Measurements from ENCODE around the gene STPG3.
"Not testable (repeated sequence)": the region's sequence is repeated elsewhere in the genome, so short reads cannot be mapped to it uniquely, and the experiment has no call there.

STPG3 gene

GRCh38 chr9:137253717-137254623 lies 2.9 kb downstream of the STPG3 start:
- 56% methylated on average over 21 of the region's 21 CpGs for WGBS
- H3K36me3 ChIP-seq (ENCODE audit: insufficient read depth, low read length), result peaks cover 20% of the 10 kb centered on the region
- H3K9ac ChIP-seq (ENCODE audit: low read depth, low read length), result peak overlapping the region; percentile 84; the same call in 1 of the 2 replicates
- no peak overlapping the region for H3K27ac ChIP-seq (ENCODE audit: low read depth, low read length)
- no peaks in the 10 kb centered on the region for H3K9me3 ChIP-seq (ENCODE audit: insufficient read depth, low read depth, low read length)
- H3K4me3 ChIP-seq (ENCODE audit: low read length), result peak overlapping the region; percentile 93
- H3K27me3 ChIP-seq (ENCODE audit: insufficient read depth, low read length), result no peaks in the 10 kb centered on the region; the same call in 1 of the 2 replicates
- H3K4me1 ChIP-seq (ENCODE audit: insufficient read depth, low read length), result peaks cover 5% of the 10 kb centered on the region; the same call in 1 of the 2 replicates

GRCh38 chr9:137254624-137255447 lies 3.8 kb downstream of the STPG3 start, which contains the start of gene NELFB:
Gene NELFB (plus strand): TSS chr9:137255327.
- peak within 1 kb of the TSS; percentile 45; the same call in 1 of the 2 replicates for H3K27ac ChIP-seq (ENCODE audit: low read depth, low read length)
- no peaks in the 10 kb centered on the region for H3K9me3 ChIP-seq (ENCODE audit: insufficient read depth, low read depth, low read length)
- peak within 1 kb of the TSS; percentile 93 for H3K4me3 ChIP-seq (ENCODE audit: low read length)
- peaks cover 5% of the 10 kb centered on the region; the same call in 1 of the 2 replicates for H3K4me1 ChIP-seq (ENCODE audit: insufficient read depth, low read length)
- peaks cover 25% of the 10 kb centered on the region for H3K36me3 ChIP-seq (ENCODE audit: insufficient read depth, low read length)
- peak within 1 kb of the TSS; percentile 88 for H3K9ac ChIP-seq (ENCODE audit: low read depth, low read length)
- H3K27me3 ChIP-seq (ENCODE audit: insufficient read depth, low read length), result no peaks in the 10 kb centered on the region; the same call in 1 of the 2 replicates
- WGBS, result 1% methylated on average over 105 of the region's 105 CpGs

- H3K27ac ChIP-seq (ENCODE audit: low read depth, low read length), result 0 out of 2 replicates have a peak overlapping the region, but pooled peaks have one; percentile 45
- H3K4me1 ChIP-seq (ENCODE audit: insufficient read depth, low read length), result peaks cover 5% of the 10 kb centered on the region; the same call in 1 of the 2 replicates
- no peaks in the 10 kb centered on the region for H3K27me3 ChIP-seq (ENCODE audit: insufficient read depth, low read length)
- H3K9ac ChIP-seq (ENCODE audit: low read depth, low read length), result peak overlapping the region; percentile 88
- 4% methylated on average over 51 of the region's 51 CpGs for WGBS
- no peaks in the 10 kb centered on the region for H3K9me3 ChIP-seq (ENCODE audit: insufficient read depth, low read depth, low read length)
- peak overlapping the region; percentile 93 for H3K4me3 ChIP-seq (ENCODE audit: low read length)
- peaks cover 25% of the 10 kb centered on the region for H3K36me3 ChIP-seq (ENCODE audit: insufficient read depth, low read length)
Observed at GRCh38 chr9:137255448-137256114, 4.5 kb downstream of the STPG3 start.

- Histone ChIP-seq H3K4me1 (ENCODE audit: insufficient read depth, low read length) (peaks cover 5% of the 10 kb centered on the region; the same call in 1 of the 2 replicates), H3K36me3 (ENCODE audit: insufficient read depth, low read length) (peaks cover 25% of the 10 kb centered on the region), H3K9me3 (ENCODE audit: insufficient read depth, low read depth, low read length) (no peaks in the 10 kb centered on the region), H3K4me3 (ENCODE audit: low read length) (peak overlapping the region; percentile 93), H3K27me3 (ENCODE audit: insufficient read depth, low read length) (no peaks in the 10 kb centered on the region), H3K27ac (ENCODE audit: low read depth, low read length) (no peak overlapping the region), H3K9ac (ENCODE audit: low read depth, low read length) (no peak overlapping the region)
- WGBS, result 93% methylated on average over 15 of the region's 15 CpGs
Observed at GRCh38 chr9:137256362-137256761, 5.3 kb downstream of the STPG3 start.

- Histone ChIP-seq H3K27ac (ENCODE audit: low read depth, low read length) (no peak overlapping the region), H3K27me3 (ENCODE audit: insufficient read depth, low read length) (no peaks in the 10 kb centered on the region), H3K9ac (ENCODE audit: low read depth, low read length) (no peak overlapping the region), H3K36me3 (ENCODE audit: insufficient read depth, low read length) (peaks cover 25% of the 10 kb centered on the region), H3K9me3 (ENCODE audit: insufficient read depth, low read depth, low read length) (no peaks in the 10 kb centered on the region), H3K4me3 (ENCODE audit: low read length) (0 out of 2 replicates have a peak overlapping the region, but pooled peaks have one; percentile 93), H3K4me1 (ENCODE audit: insufficient read depth, low read length) (peaks cover 5% of the 10 kb centered on the region; the same call in 1 of the 2 replicates)
- 95% methylated on average over 15 of the region's 15 CpGs for WGBS
Observed at GRCh38 chr9:137256856-137257255, 5.8 kb downstream of the STPG3 start.

GRCh38 chr9:137262173-137262908 lies 11.3 kb downstream of the STPG3 start:
- WGBS, result 38% methylated on average over 12 of the region's 15 CpGs
- H3K9me3 ChIP-seq (ENCODE audit: insufficient read depth, low read depth, low read length); H3K9ac ChIP-seq (ENCODE audit: low read depth, low read length); H3K27me3 ChIP-seq (ENCODE audit: insufficient read depth, low read length); H3K27ac ChIP-seq (ENCODE audit: low read depth, low read length); H3K4me1 ChIP-seq (ENCODE audit: insufficient read depth, low read length); H3K4me3 ChIP-seq (ENCODE audit: low read length): not testable (repeated sequence)
- peaks cover 49% of the 10 kb centered on the region for H3K36me3 ChIP-seq (ENCODE audit: insufficient read depth, low read length)

GRCh38 chr9:137262909-137263285 lies 11.8 kb downstream of the STPG3 start:
- Histone ChIP-seq H3K36me3 (ENCODE audit: insufficient read depth, low read length) (peaks cover 52% of the 10 kb centered on the region), H3K27ac (ENCODE audit: low read depth, low read length) (no peak overlapping the region), H3K4me3 (ENCODE audit: low read length) (no peak overlapping the region), H3K9me3 (ENCODE audit: insufficient read depth, low read depth, low read length) (no peaks in the 10 kb centered on the region), H3K4me1 (ENCODE audit: insufficient read depth, low read length) (no peaks in the 10 kb centered on the region), H3K27me3 (ENCODE audit: insufficient read depth, low read length) (no peaks in the 10 kb centered on the region), H3K9ac (ENCODE audit: low read depth, low read length) (no peak overlapping the region)
- 92% methylated on average over 24 of the region's 24 CpGs for WGBS

GRCh38 chr9:137263506-137263905 lies 12.4 kb downstream of the STPG3 start:
- WGBS, result 87% methylated on average over 10 of the region's 10 CpGs
- Histone ChIP-seq H3K4me3 (ENCODE audit: low read length) (no peak overlapping the region), H3K4me1 (ENCODE audit: insufficient read depth, low read length) (no peaks in the 10 kb centered on the region), H3K36me3 (ENCODE audit: insufficient read depth, low read length) (peaks cover 50% of the 10 kb centered on the region), H3K27ac (ENCODE audit: low read depth, low read length) (no peak overlapping the region), H3K9me3 (ENCODE audit: insufficient read depth, low read depth, low read length) (no peaks in the 10 kb centered on the region), H3K9ac (ENCODE audit: low read depth, low read length) (no peak overlapping the region), H3K27me3 (ENCODE audit: insufficient read depth, low read length) (no peaks in the 10 kb centered on the region)

GRCh38 chr9:137264067-137264466 lies 13.0 kb downstream of the STPG3 start:
- Histone ChIP-seq H3K4me1 (ENCODE audit: insufficient read depth, low read length) (no peaks in the 10 kb centered on the region), H3K9ac (ENCODE audit: low read depth, low read length) (no peak overlapping the region), H3K36me3 (ENCODE audit: insufficient read depth, low read length) (peaks cover 50% of the 10 kb centered on the region), H3K9me3 (ENCODE audit: insufficient read depth, low read depth, low read length) (no peaks in the 10 kb centered on the region), H3K27ac (ENCODE audit: low read depth, low read length) (no peak overlapping the region), H3K4me3 (ENCODE audit: low read length) (no peak overlapping the region), H3K27me3 (ENCODE audit: insufficient read depth, low read length) (no peaks in the 10 kb centered on the region)
- WGBS, result 96% methylated on average over 22 of the region's 22 CpGs

GRCh38 chr9:137265496-137266161 lies 14.5 kb downstream of the STPG3 start:
- Histone ChIP-seq H3K27me3 (ENCODE audit: insufficient read depth, low read length) (no peaks in the 10 kb centered on the region), H3K4me3 (ENCODE audit: low read length) (no peak overlapping the region), H3K4me1 (ENCODE audit: insufficient read depth, low read length) (no peaks in the 10 kb centered on the region), H3K27ac (ENCODE audit: low read depth, low read length) (no peak overlapping the region), H3K9me3 (ENCODE audit: insufficient read depth, low read depth, low read length) (no peaks in the 10 kb centered on the region), H3K9ac (ENCODE audit: low read depth, low read length) (no peak overlapping the region), H3K36me3 (ENCODE audit: insufficient read depth, low read length) (peaks cover 56% of the 10 kb centered on the region)
- WGBS, result 94% methylated on average over 29 of the region's 29 CpGs

Data from HUES64 (cell line).